ENCODE results near the gene MAST4.
"Not testable (repeated sequence)": the region's sequence is repeated elsewhere in the genome, so short reads cannot be mapped to it uniquely, and the experiment has no call there.

Gene MAST4

DNA sequence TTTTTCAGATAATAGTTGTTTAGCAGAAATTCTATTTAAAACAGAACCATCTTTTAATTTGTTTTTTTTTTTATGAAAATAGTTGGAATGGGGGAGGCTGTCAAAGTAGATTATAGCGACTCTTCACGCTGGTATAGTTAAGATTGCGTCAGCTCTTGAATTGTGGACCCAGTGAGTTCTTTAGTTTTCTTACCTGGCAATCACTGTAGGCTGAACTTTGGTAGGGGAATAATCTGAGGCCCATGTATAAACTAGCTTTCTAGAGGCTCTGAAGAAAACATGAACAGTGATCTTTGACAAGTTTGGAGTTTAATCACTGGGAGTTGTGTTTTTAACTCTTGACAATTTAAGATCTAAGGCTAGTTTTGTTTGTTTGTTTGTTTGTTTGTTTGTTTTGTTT, 519.6 kb downstream of the MAST4 start:
- no peak for DNase-seq
- in situ Hi-C loops (cut with HindIII; ENCODE audit: low pct_ligation_motif_present, low pct_unique_long_range_greater_than_20kb, low sequenced_read_pairs): no loop called here

- DNase-seq: no peak
- in situ Hi-C loops (cut with HindIII; ENCODE audit: low pct_ligation_motif_present, low pct_unique_long_range_greater_than_20kb, low sequenced_read_pairs): no loop called here
Measured at GRCh38 chr5:67118050-67118620, 521.9 kb downstream of the MAST4 start.

- no peak for DNase-seq
- in situ Hi-C loops (cut with HindIII; ENCODE audit: low pct_ligation_motif_present, low pct_unique_long_range_greater_than_20kb, low sequenced_read_pairs): no loop called here
Measured at GRCh38 chr5:67119010-67119409, 522.8 kb downstream of the MAST4 start.

- in situ Hi-C loops (cut with HindIII; ENCODE audit: low pct_ligation_motif_present, low pct_unique_long_range_greater_than_20kb, low sequenced_read_pairs): no loop called here
- DNase-seq: no peak
Measured at GRCh38 chr5:67120032-67120431, 523.8 kb downstream of the MAST4 start.

GRCh38 chr5:67123819-67124218, 527.6 kb downstream of the MAST4 start:
- in situ Hi-C loops (cut with HindIII; ENCODE audit: low pct_ligation_motif_present, low pct_unique_long_range_greater_than_20kb, low sequenced_read_pairs): no loop called here
- no peak for DNase-seq

DNA sequence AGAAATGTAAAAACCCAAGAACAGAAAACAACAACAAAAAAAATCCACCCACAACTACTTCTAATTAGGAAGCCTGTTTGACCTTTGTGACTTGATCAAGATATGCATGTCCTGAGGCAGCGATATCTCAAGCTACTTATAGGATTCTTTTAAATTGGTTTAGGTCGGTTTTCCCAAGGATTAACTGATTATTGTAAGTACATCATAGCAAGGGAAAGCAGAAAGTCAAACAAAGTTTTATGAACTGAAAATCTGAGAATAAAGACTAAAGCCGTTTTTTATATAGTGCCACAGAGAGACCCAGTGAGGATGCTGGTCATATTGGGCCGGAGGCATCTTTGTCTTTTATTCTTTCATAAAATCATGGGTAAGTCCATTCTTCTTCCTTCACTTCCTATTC, 528.4 kb downstream of the MAST4 start:
- no peak for DNase-seq
- in situ Hi-C loops (cut with HindIII; ENCODE audit: low pct_ligation_motif_present, low pct_unique_long_range_greater_than_20kb, low sequenced_read_pairs): no loop called here

DNA sequence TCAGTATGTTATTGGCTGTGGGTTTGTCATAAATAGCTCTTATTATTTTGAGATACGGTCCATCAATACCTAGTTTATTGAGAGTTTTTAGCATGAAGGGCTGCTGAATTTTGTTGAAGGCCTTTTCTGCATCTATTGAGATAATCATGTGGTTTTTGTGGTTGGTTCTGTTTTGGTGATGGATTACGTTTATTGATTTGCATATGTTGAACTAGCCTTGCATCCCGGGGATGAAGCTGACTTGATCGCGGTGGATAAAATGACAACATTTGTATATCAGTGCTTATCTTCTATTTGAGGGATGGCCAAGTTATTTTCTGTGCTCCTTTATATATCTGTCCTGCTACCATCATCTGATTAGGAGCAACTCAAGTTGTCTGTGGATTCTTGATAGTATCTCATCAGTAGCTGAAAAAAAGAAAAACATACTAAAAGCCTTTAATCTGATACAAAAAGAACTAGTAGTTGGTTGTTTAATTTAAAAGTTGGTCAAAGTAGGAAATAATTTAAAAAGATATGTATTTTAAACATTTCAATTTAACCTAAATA, 531.2 kb downstream of the MAST4 start:
- DNase-seq; in situ Hi-C loops (cut with HindIII; ENCODE audit: low pct_ligation_motif_present, low pct_unique_long_range_greater_than_20kb, low sequenced_read_pairs): not testable (repeated sequence)

- in situ Hi-C loops (cut with HindIII; ENCODE audit: low pct_ligation_motif_present, low pct_unique_long_range_greater_than_20kb, low sequenced_read_pairs): no loop called here
- DNase-seq: no peak
Measured at GRCh38 chr5:67129768-67130167, 533.6 kb downstream of the MAST4 start.

DNA sequence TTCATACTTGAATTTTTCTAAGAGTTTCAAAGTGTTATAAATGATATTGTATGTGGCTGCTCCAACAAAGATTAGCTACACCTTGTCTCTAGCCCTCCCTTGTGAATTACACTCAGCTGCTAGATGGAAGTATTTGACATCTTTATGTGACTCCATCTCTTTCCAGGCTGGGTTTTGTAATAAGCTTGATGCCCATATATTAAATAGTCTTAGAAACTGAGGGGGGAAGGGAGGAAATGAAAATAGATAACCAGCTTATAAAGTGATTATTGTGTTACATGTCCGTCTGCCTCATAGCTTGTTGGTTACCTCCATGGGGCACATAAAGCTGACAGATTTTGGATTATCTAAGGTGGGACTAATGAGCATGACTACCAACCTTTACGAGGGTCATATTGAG, 537.0 kb downstream of the MAST4 start:
- no peak for DNase-seq
- in situ Hi-C loops (cut with HindIII; ENCODE audit: low pct_ligation_motif_present, low pct_unique_long_range_greater_than_20kb, low sequenced_read_pairs): no loop called here

- in situ Hi-C loops (cut with HindIII; ENCODE audit: low pct_ligation_motif_present, low pct_unique_long_range_greater_than_20kb, low sequenced_read_pairs): no loop called here
- DNase-seq: no peak
Measured at GRCh38 chr5:67133776-67134175, 537.6 kb downstream of the MAST4 start.

- no peak for DNase-seq
- in situ Hi-C loops (cut with HindIII; ENCODE audit: low pct_ligation_motif_present, low pct_unique_long_range_greater_than_20kb, low sequenced_read_pairs): no loop called here
Measured at GRCh38 chr5:67135381-67135984, 539.3 kb downstream of the MAST4 start.

DNA sequence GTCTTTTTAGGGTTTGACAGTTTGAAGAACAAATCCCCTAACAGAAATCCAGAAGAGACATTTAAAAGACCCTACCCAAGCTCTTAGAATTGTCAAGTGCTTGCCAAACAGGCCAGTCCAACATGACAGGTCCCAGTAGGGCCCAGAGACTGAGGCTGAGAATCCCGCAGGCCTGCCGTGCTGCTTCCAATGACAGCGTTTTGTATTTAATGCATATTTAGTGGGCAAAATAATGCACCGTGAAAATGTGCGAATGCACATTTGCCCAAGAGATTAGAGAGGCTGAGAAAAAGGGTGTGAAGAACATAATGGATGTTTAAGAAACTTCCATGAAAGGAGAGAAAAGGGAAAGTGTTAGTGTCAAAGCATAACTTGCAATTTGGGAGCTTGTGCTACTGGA, 542.8 kb downstream of the MAST4 start:
- in situ Hi-C loops (cut with HindIII; ENCODE audit: low pct_ligation_motif_present, low pct_unique_long_range_greater_than_20kb, low sequenced_read_pairs): no loop called here
- no peak for DNase-seq

DNA sequence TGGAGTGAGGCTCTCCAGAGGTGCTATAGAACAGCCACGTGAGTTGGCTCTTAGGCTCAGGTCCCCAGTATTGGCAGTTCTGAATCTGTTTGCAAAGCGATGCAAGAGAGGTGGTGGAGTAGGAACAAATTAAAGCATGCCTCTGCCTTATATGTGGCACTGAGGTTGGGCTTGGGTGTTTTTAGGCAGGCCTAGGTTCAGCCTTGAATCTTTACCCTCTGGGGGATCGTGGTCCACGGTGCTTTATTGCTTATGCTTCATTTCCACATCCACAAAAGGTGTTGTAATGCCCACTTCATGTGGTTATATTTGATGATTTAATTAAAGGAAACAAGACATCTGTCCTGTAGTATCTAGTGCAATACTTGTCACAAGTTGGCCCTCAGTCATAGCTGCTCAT, 544.2 kb downstream of the MAST4 start:
- in situ Hi-C loops (cut with HindIII; ENCODE audit: low pct_ligation_motif_present, low pct_unique_long_range_greater_than_20kb, low sequenced_read_pairs): no loop called here
- no peak for DNase-seq

DNA sequence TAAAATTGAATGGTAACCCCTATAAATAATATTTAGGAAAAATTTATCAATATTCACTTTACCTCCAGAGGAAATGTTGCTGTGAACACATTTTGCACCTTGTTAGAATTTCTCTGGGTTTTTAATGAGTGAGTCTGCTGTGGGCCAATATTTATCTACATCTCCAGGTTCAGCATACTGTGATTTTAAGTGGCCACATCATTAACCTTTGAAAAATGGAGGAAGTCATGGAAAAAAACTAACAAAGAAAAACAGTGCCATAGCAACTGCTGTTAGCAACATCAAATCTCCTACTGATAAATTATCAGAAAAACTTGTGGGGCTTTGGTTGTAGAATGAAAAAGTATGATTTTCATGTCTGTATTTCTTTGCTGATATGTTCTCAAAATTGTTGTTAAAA, 545.5 kb downstream of the MAST4 start:
- in situ Hi-C loops (cut with HindIII; ENCODE audit: low pct_ligation_motif_present, low pct_unique_long_range_greater_than_20kb, low sequenced_read_pairs): no loop called here
- no peak for DNase-seq

GRCh38 chr5:67142816-67143215, 546.6 kb downstream of the MAST4 start:
- DNase-seq: no peak
- in situ Hi-C loops (cut with HindIII; ENCODE audit: low pct_ligation_motif_present, low pct_unique_long_range_greater_than_20kb, low sequenced_read_pairs): no loop called here

DNA sequence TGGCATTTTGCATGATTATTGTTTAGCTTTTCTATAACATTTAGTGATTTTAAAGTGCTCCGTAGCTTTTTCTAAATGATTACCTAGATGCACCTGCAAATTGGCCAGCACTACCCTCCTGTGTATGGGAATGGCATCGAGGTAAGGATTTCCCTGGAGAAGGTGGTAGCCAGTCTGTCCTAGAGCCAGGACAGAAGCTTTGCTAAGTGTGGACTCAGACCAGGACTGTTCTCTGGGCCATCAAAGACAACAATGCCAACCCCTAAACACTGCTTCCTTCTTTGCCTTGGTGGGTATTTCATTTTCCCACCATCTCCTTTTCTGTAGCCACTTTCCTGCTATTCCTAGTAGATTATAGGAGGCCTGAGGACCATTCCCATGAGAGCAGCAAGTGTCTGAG, 547.4 kb downstream of the MAST4 start:
- in situ Hi-C loops (cut with HindIII; ENCODE audit: low pct_ligation_motif_present, low pct_unique_long_range_greater_than_20kb, low sequenced_read_pairs): no loop called here
- no peak for DNase-seq

- in situ Hi-C loops (cut with HindIII; ENCODE audit: low pct_ligation_motif_present, low pct_unique_long_range_greater_than_20kb, low sequenced_read_pairs): no loop called here
- DNase-seq: no peak
Measured at GRCh38 chr5:67144183-67144639, 548.0 kb downstream of the MAST4 start.

GRCh38 chr5:67146574-67146973, 550.4 kb downstream of the MAST4 start:
- in situ Hi-C loops (cut with HindIII; ENCODE audit: low pct_ligation_motif_present, low pct_unique_long_range_greater_than_20kb, low sequenced_read_pairs): no loop called here
- DNase-seq: no peak

DNA sequence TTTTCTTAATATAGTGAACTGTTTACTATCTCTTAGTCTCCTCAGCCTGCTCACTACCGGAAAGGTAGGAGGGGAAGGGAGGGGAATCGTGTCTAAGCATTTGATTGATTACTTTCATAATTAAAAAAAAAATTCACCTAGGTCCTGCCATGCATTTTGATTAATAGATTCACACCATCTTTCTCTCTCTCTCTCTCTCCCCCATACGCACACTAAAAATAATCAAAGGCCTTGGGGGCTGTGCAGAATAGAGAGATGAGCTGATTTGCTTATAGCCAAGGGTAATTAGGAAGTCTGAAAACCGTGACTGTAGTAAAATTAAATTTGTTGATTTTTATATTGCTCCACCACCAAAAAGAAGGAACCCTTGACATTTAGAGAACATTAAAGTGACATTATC, 550.8 kb downstream of the MAST4 start:
- no peak for DNase-seq
- in situ Hi-C loops (cut with HindIII; ENCODE audit: low pct_ligation_motif_present, low pct_unique_long_range_greater_than_20kb, low sequenced_read_pairs): no loop called here

DNA sequence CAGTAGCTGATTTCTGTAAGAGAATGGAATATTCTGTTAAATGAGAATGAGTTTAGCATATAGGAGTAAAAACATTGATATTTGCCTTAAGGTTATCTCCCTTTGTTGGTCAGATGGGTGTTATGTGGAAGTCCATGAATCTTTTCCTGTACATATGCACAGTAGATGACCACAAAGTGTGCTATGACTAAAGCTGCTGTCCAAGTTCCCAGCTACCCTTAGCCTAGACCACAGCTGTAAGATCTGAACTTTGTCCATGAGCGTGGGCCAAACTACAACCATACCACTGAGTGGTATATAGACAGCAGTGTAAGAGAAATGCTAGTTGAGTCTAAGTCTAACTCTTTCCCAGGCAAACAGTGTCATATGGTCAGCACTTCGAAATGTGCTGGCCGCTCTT, 551.6 kb downstream of the MAST4 start:
- in situ Hi-C loops (cut with HindIII; ENCODE audit: low pct_ligation_motif_present, low pct_unique_long_range_greater_than_20kb, low sequenced_read_pairs): no loop called here
- DNase-seq: no peak
